ENCODE data around the gene FNDC3A. TPM values are rescaled to one million over a fixed set of nuclear protein-coding genes. Genes with fewer than 3 reads are reported as not detected.

FNDC3A gene
- total and polyA plus RNA-seq, 4 donors = 25.2 to 89.5 (median 32.1) TPM

DNA sequence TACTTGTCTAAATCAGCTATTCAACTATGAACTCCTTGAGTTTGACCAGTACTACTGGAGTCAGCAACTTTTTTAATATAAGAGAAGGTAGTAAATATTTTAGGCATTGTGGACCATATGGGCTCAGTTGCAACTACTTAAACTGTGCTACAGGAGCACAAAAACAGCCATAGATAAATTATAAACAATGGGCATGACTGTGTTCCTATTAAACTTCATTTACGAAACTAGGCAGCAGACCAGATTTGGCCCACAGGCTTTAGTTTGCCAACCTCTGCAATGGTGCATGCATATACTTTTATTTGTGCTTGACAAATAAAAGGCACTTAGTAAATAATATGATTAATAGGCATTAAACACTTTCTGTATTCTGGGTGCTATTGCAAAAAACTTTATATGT is 7.6 kb downstream of the FNDC3A start:
- Histone ChIP-seq H3K4me1 (ENCODE audit: control insufficient read depth in 4 of 4, insufficient read depth in 4 of 4, low read length in 3 of 4) (peaks cover 0 to 15% (median under 1%) of the 10 kb centered on the region in 4 donors), H3K36me3 (ENCODE audit: control insufficient read depth in 4 of 4, insufficient read depth in 3 of 4, low read depth in 1 of 4, low read length in 3 of 4) (no peaks in the 10 kb centered on the region), H3K4me3 (ENCODE audit: low read depth in 1 of 3, low read length in 3 of 3) (no peak overlapping the region), H3K9ac (ENCODE audit: low read depth in 1 of 2, low read length in 2 of 2) (no peak overlapping the region), H3K27ac (ENCODE audit: low read depth in 1 of 2, low read length in 2 of 2) (no peak overlapping the region), H3K9me3 (ENCODE audit: control insufficient read depth in 4 of 4, low read length in 3 of 4) (no peaks in the 10 kb centered on the region), H3K27me3 (ENCODE audit: control insufficient read depth in 4 of 4, insufficient read depth in 4 of 4, low read length in 3 of 4) (no peaks in the 10 kb centered on the region)
- TF ChIP-seq, protein P1, sequence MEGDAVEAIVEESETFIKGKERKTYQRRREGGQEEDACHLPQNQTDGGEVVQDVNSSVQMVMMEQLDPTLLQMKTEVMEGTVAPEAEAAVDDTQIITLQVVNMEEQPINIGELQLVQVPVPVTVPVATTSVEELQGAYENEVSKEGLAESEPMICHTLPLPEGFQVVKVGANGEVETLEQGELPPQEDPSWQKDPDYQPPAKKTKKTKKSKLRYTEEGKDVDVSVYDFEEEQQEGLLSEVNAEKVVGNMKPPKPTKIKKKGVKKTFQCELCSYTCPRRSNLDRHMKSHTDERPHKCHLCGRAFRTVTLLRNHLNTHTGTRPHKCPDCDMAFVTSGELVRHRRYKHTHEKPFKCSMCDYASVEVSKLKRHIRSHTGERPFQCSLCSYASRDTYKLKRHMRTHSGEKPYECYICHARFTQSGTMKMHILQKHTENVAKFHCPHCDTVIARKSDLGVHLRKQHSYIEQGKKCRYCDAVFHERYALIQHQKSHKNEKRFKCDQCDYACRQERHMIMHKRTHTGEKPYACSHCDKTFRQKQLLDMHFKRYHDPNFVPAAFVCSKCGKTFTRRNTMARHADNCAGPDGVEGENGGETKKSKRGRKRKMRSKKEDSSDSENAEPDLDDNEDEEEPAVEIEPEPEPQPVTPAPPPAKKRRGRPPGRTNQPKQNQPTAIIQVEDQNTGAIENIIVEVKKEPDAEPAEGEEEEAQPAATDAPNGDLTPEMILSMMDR (IDR thresholded peaks at IDR 0.05; ENCODE audit: low read depth, low read length, missing input control) = no peak
- no peak for TF ChIP-seq HNF4A (conservative IDR thresholded peaks at IDR 0.05)
- no peak for TF ChIP-seq YY1 (IDR thresholded peaks at IDR 0.05)
- TF ChIP-seq FOXA2 (IDR thresholded peaks at IDR 0.05) = no peak
- no peak for TF ChIP-seq NR2F2 (IDR thresholded peaks at IDR 0.05)
- no peak for TF ChIP-seq HNF4G (IDR thresholded peaks at IDR 0.05)
- no peak for TF ChIP-seq EGR1 (IDR thresholded peaks at IDR 0.05; ENCODE audit: low read depth in 2 of 2)
- no peak for TF ChIP-seq GABPA (IDR thresholded peaks at IDR 0.05 in 1 of 2, conservative IDR thresholded peaks at IDR 0.05 in 1 of 2)
- TF ChIP-seq, protein P2, sequence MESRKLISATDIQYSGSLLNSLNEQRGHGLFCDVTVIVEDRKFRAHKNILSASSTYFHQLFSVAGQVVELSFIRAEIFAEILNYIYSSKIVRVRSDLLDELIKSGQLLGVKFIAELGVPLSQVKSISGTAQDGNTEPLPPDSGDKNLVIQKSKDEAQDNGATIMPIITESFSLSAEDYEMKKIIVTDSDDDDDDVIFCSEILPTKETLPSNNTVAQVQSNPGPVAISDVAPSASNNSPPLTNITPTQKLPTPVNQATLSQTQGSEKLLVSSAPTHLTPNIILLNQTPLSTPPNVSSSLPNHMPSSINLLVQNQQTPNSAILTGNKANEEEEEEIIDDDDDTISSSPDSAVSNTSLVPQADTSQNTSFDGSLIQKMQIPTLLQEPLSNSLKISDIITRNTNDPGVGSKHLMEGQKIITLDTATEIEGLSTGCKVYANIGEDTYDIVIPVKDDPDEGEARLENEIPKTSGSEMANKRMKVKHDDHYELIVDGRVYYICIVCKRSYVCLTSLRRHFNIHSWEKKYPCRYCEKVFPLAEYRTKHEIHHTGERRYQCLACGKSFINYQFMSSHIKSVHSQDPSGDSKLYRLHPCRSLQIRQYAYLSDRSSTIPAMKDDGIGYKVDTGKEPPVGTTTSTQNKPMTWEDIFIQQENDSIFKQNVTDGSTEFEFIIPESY (IDR thresholded peaks at IDR 0.05) = no peak
- no peak for TF ChIP-seq TAF1 (conservative IDR thresholded peaks at IDR 0.05)
- no peak for TF ChIP-seq FOXA1 (IDR thresholded peaks at IDR 0.05)
- no peak for TF ChIP-seq JUND (IDR thresholded peaks at IDR 0.05)
- TF ChIP-seq, protein P3, sequence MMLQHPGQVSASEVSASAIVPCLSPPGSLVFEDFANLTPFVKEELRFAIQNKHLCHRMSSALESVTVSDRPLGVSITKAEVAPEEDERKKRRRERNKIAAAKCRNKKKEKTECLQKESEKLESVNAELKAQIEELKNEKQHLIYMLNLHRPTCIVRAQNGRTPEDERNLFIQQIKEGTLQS (IDR thresholded peaks at IDR 0.05) = no peak
- TF ChIP-seq, protein P4, sequence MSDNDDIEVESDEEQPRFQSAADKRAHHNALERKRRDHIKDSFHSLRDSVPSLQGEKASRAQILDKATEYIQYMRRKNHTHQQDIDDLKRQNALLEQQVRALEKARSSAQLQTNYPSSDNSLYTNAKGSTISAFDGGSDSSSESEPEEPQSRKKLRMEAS (IDR thresholded peaks at IDR 0.05) = no peak
- TF ChIP-seq RAD21 (IDR thresholded peaks at IDR 0.05) = no peak
- no peak for TF ChIP-seq RXRA (IDR thresholded peaks at IDR 0.05)
- TF ChIP-seq, protein P5, sequence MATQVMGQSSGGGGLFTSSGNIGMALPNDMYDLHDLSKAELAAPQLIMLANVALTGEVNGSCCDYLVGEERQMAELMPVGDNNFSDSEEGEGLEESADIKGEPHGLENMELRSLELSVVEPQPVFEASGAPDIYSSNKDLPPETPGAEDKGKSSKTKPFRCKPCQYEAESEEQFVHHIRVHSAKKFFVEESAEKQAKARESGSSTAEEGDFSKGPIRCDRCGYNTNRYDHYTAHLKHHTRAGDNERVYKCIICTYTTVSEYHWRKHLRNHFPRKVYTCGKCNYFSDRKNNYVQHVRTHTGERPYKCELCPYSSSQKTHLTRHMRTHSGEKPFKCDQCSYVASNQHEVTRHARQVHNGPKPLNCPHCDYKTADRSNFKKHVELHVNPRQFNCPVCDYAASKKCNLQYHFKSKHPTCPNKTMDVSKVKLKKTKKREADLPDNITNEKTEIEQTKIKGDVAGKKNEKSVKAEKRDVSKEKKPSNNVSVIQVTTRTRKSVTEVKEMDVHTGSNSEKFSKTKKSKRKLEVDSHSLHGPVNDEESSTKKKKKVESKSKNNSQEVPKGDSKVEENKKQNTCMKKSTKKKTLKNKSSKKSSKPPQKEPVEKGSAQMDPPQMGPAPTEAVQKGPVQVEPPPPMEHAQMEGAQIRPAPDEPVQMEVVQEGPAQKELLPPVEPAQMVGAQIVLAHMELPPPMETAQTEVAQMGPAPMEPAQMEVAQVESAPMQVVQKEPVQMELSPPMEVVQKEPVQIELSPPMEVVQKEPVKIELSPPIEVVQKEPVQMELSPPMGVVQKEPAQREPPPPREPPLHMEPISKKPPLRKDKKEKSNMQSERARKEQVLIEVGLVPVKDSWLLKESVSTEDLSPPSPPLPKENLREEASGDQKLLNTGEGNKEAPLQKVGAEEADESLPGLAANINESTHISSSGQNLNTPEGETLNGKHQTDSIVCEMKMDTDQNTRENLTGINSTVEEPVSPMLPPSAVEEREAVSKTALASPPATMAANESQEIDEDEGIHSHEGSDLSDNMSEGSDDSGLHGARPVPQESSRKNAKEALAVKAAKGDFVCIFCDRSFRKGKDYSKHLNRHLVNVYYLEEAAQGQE (IDR thresholded peaks at IDR 0.05) = no peak
- no peak for TF ChIP-seq SP1 (IDR thresholded peaks at IDR 0.05)
- 88% methylated on average over 1 of the region's 1 CpG for WGBS
- DNase-seq (ENCODE audit: low spot score) = no peak
